Mesenchymal stem cell (in vitro differentiated cells and primary cell): ENCODE results near the gene DMRTA2.
A peak's percentile ranks its signal among the peaks of the same experiment; 100 is the strongest.

Experiments
- DNase-seq: peaks from one replicate; pipeline ENCODE4 v3.0.0-alpha.2; 2013
- H2AFZ ChIP-seq: one replicate; pipeline ENCODE4 v1.6.1; 2013; ENCODE audit warnings: low read depth, mild to moderate bottlenecking, control low read depth, inconsistent platforms, low read length, moderate library complexity
- H2AK5ac ChIP-seq: 2 replicates; pipeline ENCODE4 v1.6.1; 2013; ENCODE audit warnings: low read length, moderate library complexity, mild to moderate bottlenecking, inconsistent platforms; ENCODE audit not compliant: severe bottlenecking
- H2BK120ac ChIP-seq: one replicate; pipeline ENCODE4 v1.6.1; 2013; ENCODE audit warnings: low read depth, mild to moderate bottlenecking, inconsistent platforms, low read length, moderate library complexity
- H2BK12ac ChIP-seq, 2 experiments: one replicate each; pipeline ENCODE4 v1.6.1; 2013; ENCODE audit warnings: inconsistent platforms in 2 of 2, low read length in 2 of 2, mild to moderate bottlenecking in 2 of 2, moderate library complexity in 2 of 2, control low read depth in 1 of 2
- H2BK15ac ChIP-seq: one replicate; pipeline ENCODE4 v1.6.1; 2013; ENCODE audit warnings: mild to moderate bottlenecking, low read depth, inconsistent platforms; ENCODE audit not compliant: poor library complexity, severe bottlenecking
- H2BK5ac ChIP-seq: 2 replicates; pipeline ENCODE4 v1.6.1; 2013; ENCODE audit warnings: low read depth, mild to moderate bottlenecking, low read length, control low read depth, inconsistent platforms; ENCODE audit not compliant: poor library complexity, severe bottlenecking
- H3K14ac ChIP-seq, 2 experiments: one replicate each; pipeline ENCODE4 v1.6.1; 2013; ENCODE audit warnings: inconsistent platforms in 2 of 2, low read length in 2 of 2, control low read depth in 1 of 2, mild to moderate bottlenecking in 1 of 2, moderate library complexity in 1 of 2
- H3K18ac ChIP-seq, 2 experiments: one replicate each; pipeline ENCODE4 v1.6.1; 2013; ENCODE audit warnings: inconsistent platforms in 2 of 2, low read length in 2 of 2, control low read depth in 1 of 2, low read depth in 1 of 2, mild to moderate bottlenecking in 1 of 2
- H3K23ac ChIP-seq, 2 experiments: one replicate each; pipeline ENCODE4 v1.6.1; 2013; ENCODE audit warnings: inconsistent platforms in 2 of 2, low read length in 2 of 2, mild to moderate bottlenecking in 2 of 2, moderate library complexity in 2 of 2, control low read depth in 1 of 2
- H3K27ac ChIP-seq: 2 replicates; pipeline ENCODE4 v1.5.1; 2013; ENCODE audit warnings: mild to moderate bottlenecking, moderate library complexity, low read length, control low read depth, inconsistent platforms; ENCODE audit not compliant: poor library complexity, severe bottlenecking
- H3K27me3 ChIP-seq, 2 experiments: 2 replicates each; pipeline versions ENCODE4 v1.6.1 to v1.7.0; 2013; ENCODE audit warnings: low read length in 2 of 2, mild to moderate bottlenecking in 2 of 2, moderate library complexity in 2 of 2, control low read depth in 1 of 2, inconsistent platforms in 1 of 2; ENCODE audit not compliant: control insufficient read depth in 1 of 2, insufficient read depth in 1 of 2
- H3K36me3 ChIP-seq, 2 experiments: 2 replicates each; pipeline versions ENCODE4 v1.6.1 to v1.7.0; 2013; ENCODE audit warnings: low read length in 2 of 2, control low read depth in 1 of 2, inconsistent platforms in 1 of 2, low read depth in 1 of 2, mild to moderate bottlenecking in 1 of 2; ENCODE audit not compliant: insufficient read depth in 2 of 2, control insufficient read depth in 1 of 2
- H3K4ac ChIP-seq, 2 experiments: one replicate each; pipeline ENCODE4 v1.6.1; 2013; ENCODE audit warnings: inconsistent platforms in 2 of 2, low read length in 2 of 2, mild to moderate bottlenecking in 2 of 2, moderate library complexity in 2 of 2, control low read depth in 1 of 2, low read depth in 1 of 2
- H3K4me1 ChIP-seq: 2 replicates; pipeline ENCODE4 v1.6.1; 2013; ENCODE audit warnings: low read depth, low read length, control low read depth; ENCODE audit not compliant: control insufficient read depth, insufficient read depth
- H3K4me2 ChIP-seq: 2 replicates; pipeline ENCODE4 v1.6.1; 2013; ENCODE audit warnings: low read length, mild to moderate bottlenecking, inconsistent platforms; ENCODE audit not compliant: poor library complexity, severe bottlenecking
- H3K4me3 ChIP-seq, 2 experiments: 2 replicates each; pipeline versions ENCODE4 v1.5.1 to v1.7.0; 2013; ENCODE audit warnings: low read length in 2 of 2, mild to moderate bottlenecking in 2 of 2, control low read depth in 1 of 2, low read depth in 1 of 2; ENCODE audit not compliant: insufficient read depth in 1 of 2
- H3K79me1 ChIP-seq: replicated peaks from 2 replicates; pipeline ENCODE4 v1.6.1; 2013; ENCODE audit warnings: mild to moderate bottlenecking, control low read depth, low read length, inconsistent platforms; ENCODE audit not compliant: poor library complexity, severe bottlenecking
- H3K9ac ChIP-seq: 2 replicates; pipeline ENCODE4 v1.7.0; 2013; ENCODE audit warnings: mild to moderate bottlenecking, low read length, moderate library complexity
- H3K9me3 ChIP-seq: 2 replicates; pipeline ENCODE4 v1.7.0; 2013; ENCODE audit warnings: mild to moderate bottlenecking, low read length; ENCODE audit not compliant: control insufficient read depth
- H4K8ac ChIP-seq: one replicate; pipeline ENCODE4 v1.6.1; 2013; ENCODE audit warnings: inconsistent platforms, mild to moderate bottlenecking, low read length, moderate library complexity
- H4K91ac ChIP-seq: one replicate; pipeline ENCODE4 v1.6.1; 2013; ENCODE audit warnings: mild to moderate bottlenecking, low read length, inconsistent platforms
- WGBS: methylation state at CpG from one replicate; pipeline ENCODE4 v1.1.7; 2013; ENCODE audit warnings: mixed read lengths; 5-methylcytosine and 5-hydroxymethylcytosine counted together

The DMRTA2 gene

GRCh38 chr1:50368179-50369007 is 54.9 kb downstream of the DMRTA2 start:
- Histone ChIP-seq H3K79me1 (no peaks in the 10 kb centered on the region), H3K36me3 (no peaks in the 10 kb centered on the region), H2BK5ac (no peak overlapping the region), H3K4ac (no peak overlapping the region), H2AK5ac (no peak overlapping the region), H3K27me3 (peaks cover 46 to 53% of the 10 kb centered on the region in 2 experiments), H2BK15ac (no peak overlapping the region), H3K14ac (no peak overlapping the region), H2BK120ac (no peak overlapping the region), H3K27ac (no peak overlapping the region), H3K18ac (no peak overlapping the region), H3K4me2 (peak overlapping the region; percentile 6), H3K4me3 (peak overlapping the region in 1 of 2 experiments; percentile 64), H2BK12ac (no peak overlapping the region), H4K8ac (no peak overlapping the region), H2AFZ (no peak overlapping the region), H3K9ac (no peak overlapping the region), H3K4me1 (peaks cover 2% of the 10 kb centered on the region), H3K9me3 (no peaks in the 10 kb centered on the region), H4K91ac (no peak overlapping the region), H3K23ac (no peak overlapping the region)
- DNase-seq: peak; percentile 24
- WGBS: 27% methylated on average over 29 of the region's 31 CpGs
